ENCODE measurements around the gene FUBP3.
A peak's percentile ranks its signal among the peaks of the same experiment; 100 is the strongest.

FUBP3 gene, protein sequence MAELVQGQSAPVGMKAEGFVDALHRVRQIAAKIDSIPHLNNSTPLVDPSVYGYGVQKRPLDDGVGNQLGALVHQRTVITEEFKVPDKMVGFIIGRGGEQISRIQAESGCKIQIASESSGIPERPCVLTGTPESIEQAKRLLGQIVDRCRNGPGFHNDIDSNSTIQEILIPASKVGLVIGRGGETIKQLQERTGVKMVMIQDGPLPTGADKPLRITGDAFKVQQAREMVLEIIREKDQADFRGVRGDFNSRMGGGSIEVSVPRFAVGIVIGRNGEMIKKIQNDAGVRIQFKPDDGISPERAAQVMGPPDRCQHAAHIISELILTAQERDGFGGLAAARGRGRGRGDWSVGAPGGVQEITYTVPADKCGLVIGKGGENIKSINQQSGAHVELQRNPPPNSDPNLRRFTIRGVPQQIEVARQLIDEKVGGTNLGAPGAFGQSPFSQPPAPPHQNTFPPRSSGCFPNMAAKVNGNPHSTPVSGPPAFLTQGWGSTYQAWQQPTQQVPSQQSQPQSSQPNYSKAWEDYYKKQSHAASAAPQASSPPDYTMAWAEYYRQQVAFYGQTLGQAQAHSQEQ

GRCh38 chr9:130578865-130579737, at the start of gene FUBP3:
Gene FUBP3, plus strand, starts transcription at chr9:130579577. Its CDS starts 104 bp downstream, at chr9:130579681.
- peak; percentile 91 for DNase-seq (ENCODE audit: low spot score)

DNA sequence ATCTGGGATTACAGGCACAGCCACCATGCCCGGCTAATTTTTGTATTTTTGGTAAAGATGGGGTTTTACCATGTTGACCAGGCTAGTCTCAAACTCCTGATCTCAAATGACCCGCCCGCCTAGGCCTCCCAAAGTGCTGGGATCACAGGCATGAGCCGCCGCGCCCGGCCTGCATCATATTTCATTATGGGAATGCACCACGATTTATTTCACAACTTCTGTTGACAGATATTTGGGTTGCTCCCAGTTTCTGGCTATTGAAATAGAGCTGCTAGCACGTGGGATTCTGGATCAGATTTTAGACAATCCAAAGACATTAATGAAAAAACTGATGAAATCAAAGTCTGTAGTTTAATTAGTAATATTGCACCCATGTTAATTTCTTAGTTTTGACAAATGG, 48.4 kb upstream of the FUBP3 start:
- no peak for DNase-seq (ENCODE audit: low spot score)

DNA sequence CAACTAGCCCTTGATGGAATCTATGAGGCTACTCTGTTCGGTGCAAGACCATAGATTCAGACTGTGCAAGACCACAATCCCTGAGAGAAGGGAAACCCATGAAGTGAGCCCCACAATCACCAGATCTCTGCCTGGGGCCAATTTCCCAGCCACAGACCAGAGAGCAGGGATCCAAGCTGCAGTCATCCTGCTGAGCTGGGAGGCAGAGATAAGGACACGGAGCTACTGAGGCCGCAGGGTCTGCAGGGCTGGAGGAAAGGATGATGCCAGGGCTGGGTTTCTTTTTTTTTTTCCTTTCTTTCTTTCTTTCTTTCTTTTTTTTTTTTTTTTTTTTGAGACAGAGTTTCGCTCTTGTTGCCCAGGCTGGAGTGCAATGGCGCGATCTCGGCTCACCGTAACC, 47.7 kb upstream of the FUBP3 start:
- no peak for DNase-seq (ENCODE audit: low spot score)

DNA sequence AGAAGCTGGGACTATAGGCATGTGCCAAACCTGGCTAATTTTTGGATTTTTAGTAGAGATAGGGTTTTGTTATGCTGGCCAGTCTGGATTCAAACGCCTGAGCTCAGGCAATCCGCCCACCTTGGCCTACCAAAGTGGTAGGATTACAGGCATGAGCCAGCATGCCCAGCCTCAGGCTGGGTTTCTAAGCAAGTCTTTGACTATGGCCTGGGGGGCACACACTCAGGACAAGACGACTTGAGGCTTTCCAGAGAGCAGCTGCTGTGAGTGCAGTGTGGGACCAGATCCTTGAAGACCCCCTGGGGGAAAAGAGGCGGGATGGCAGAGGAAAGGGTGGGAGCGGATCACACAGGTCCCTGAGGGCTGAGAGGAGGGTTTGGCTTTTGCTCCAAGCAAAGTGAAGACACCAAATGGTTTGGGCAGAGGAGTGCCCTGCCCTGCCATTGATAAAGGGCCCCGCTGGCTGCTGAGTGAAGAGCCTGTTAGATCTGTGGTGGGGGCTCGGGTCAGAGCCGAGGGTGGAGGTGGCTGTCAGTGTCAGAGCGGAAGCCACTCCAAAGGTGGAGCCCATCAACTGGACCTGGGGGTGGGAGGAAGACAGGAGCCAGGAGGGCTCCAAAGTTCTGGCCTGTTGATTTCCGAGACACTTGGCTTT, 46.8 kb upstream of the FUBP3 start:
- no peak for DNase-seq (ENCODE audit: low spot score)

GRCh38 chr9:130535818-130536521, 43.4 kb upstream of the FUBP3 start:
- peak; percentile 17 for DNase-seq (ENCODE audit: low spot score)

DNA sequence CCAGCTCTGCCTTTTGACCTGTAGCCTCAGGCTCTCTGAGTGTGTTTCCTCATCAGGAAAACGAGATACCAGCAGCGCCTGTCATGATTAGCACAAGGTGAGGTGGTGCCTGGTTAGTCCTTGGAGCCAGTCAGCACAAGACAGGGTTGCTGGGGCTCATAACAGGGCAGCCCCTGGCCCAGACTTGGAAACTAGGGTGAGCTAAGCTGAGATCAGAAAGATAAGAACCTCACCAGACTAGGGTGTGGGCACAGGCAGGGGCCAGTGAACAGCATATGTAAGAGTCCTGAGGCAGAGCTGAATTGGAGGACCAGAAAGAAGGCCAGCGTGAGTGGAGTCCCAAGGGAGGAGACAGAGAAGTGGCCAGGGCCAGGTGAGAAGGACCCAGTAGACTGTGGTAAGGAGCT, 42.7 kb upstream of the FUBP3 start:
- no peak for DNase-seq (ENCODE audit: low spot score)

GRCh38 chr9:130537346-130538050, 41.9 kb upstream of the FUBP3 start:
- DNase-seq (ENCODE audit: low spot score) = no peak

DNA sequence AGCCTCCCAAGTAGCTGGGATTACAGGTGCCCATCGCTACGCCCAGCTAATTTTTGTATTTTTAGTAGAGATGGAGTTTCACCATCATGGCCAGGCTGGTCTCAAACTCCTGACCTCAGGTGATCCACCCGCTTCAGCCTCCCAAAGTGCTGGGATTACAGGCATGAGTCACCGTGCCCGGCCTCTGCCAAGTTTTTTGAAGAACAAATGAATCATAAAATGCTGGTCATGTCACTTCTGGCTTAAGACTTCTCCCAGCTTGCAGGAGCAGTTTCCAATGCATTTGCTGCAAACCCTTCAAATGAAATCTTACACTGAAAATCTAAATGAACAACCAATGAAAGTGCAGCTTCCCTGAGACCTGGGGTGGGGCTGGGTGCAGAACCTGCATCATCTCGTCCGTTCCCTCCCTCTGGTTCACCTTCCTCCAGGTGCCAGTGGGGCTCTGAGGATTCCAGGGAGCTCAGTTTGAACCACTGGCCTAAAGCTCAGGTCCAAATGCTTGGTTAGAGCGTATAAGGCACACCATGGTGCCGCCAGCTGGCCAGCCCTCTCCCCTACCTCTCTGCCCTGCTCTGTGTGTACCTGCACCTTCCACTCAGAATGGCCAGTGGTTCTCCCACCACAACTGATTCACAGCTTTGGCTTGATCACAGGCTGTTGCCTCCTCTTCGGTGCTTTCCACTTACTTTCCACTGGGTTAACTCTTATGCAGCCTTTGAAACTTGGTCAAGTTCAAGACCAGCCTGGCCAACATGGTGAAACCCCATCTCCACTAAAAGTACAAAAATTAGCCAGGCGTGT, 39.8 kb upstream of the FUBP3 start:
- DNase-seq (ENCODE audit: low spot score) = peak; percentile 68

DNA sequence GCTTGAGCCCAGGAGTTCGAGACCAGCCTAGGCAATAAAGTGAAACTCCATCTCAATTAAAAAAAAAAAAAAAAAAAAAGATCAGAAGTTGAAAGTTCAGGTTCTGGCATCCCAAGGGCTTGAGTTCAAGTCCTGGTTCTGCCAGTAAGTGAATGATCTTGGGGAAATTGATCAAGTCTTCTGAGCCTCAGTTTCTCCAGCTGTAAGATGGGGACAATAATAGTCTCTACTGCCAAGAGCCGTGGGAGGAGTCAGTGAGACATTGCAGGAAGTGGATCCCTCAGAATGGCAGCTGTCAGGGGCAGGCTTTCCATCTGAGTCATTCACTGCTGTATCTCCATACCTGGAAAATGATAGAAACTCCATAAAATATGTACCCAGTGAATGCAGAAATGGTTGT, 37.8 kb upstream of the FUBP3 start:
- peak; percentile 46 for DNase-seq (ENCODE audit: low spot score)

DNA sequence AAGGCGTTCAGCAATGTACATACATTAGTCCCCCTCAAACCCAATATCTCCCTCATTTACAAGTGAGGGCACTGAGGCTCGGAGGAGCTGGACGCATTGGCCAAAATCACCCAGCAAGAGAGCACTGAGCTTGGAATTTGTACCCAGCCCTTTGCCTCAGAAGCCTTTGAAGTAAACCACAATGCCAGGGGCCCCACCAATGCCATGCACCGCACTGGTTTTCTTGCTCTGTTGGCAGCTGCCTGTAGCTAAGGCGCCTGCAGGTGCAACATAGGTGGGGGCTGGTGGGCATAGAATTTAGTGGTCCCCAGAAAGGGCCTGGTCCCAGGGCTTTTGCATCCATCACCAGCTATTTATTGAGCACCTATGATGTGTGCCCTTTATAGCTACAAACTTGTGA, 37.3 kb upstream of the FUBP3 start:
- DNase-seq (ENCODE audit: low spot score) = no peak

- no peak for DNase-seq (ENCODE audit: low spot score)
These were observed 36.7 kb upstream of the FUBP3 start for GRCh38 chr9:130542457-130543228.

GRCh38 chr9:130543368-130543767, 36.0 kb upstream of the FUBP3 start:
- DNase-seq (ENCODE audit: low spot score) = no peak

DNA sequence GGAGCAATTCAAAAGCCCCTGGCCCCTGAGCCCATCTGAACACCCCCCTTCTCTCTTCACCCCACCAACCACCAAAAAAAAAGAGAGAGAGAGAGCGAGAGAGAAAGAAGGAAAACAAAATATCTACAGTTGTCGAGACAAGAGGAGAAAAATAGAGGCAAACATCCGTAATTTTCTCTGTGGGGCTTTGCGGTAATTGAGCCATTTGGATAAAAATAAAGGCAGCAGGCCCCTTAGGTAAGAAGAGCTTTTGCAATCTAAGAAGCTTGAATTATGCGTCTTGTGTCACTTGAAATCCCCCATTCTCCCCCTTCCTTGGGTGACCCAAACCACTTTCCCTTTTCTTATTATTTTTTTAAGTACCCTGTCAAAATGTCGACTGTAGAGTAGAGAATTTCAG, 35.5 kb upstream of the FUBP3 start:
- no peak for DNase-seq (ENCODE audit: low spot score)

GRCh38 chr9:130544364-130544763, 35.0 kb upstream of the FUBP3 start:
- no peak for DNase-seq (ENCODE audit: low spot score)

DNA sequence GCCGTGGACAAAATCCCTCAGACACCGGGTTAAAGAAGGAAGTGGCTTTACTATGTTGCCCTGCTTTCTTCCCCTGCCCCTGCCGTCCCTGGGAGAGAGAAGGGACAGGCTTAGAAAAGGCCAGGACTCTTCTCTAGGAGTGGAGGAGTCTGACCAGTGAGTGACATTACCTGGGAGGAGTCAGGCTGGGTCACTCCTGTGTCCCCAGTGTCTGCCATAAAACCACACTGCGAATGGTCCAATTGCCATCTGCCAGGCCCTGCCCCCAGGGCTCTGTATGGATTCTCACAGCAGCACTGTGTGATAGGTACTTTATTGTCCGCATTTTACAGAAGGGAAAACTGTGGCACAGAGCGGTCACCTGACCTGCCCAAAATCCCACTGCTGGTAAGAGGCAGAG, 31.3 kb upstream of the FUBP3 start:
- DNase-seq (ENCODE audit: low spot score) = no peak

- DNase-seq (ENCODE audit: low spot score) = no peak
These were observed 30.2 kb upstream of the FUBP3 start for GRCh38 chr9:130549093-130549735.

GRCh38 chr9:130554606-130555005, 24.8 kb upstream of the FUBP3 start:
- DNase-seq (ENCODE audit: low spot score) = no peak

DNA sequence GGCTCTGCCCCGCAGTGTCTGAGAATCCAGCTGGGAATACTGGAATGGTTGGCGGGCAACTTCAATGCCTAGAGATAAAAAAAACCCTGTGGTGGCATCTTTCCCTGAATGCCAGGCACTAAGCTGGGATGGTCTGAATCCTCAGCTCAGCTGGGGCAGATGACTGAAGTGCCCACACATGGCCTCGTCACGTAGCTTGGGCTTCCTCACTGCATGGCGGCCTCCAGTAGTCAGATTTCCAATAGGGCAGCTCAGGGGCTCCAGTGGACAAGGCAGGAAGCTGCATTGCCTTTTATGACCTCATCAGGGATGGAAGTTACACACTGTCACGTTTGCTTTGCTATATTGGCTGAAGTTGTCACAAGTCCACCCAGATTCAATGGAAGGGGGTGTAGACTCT, 24.3 kb upstream of the FUBP3 start:
- no peak for DNase-seq (ENCODE audit: low spot score)

DNA sequence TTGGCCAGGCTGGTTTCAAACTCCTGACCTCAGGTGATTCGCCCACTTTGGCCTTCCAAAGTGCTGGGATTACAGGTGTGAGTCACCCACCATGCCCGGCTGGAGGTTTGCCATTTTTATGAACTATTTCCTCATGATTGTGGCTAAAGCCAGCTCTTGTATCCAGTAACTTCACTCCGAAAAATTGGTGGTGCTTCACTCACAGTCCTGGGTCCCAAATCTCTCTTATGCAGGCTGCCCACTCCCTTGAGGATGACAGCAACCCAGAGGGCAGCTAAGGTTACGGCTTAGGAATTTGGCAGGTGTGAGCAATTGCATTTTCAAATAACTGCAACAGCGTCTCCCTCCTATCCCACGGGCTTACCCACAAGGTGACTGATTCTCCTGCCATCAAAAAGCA, 23.4 kb upstream of the FUBP3 start:
- DNase-seq (ENCODE audit: low spot score) = peak; percentile 93
